H1 (cell line): ENCODE results near the gene OMG.

ENCODE experiments used
- EP300 ChIP-seq, 2 experiments: IDR thresholded peaks; 1 replicate in 1 of 2; 2 replicates in 1 of 2; pipeline ENCODE4 v1.6.1; 2011 to 2012; ENCODE audit warnings: low read depth in 2 of 2, low read length in 2 of 2, mild to moderate bottlenecking in 2 of 2, borderline replicate concordance in 1 of 2, inconsistent platforms in 1 of 2, moderate library complexity in 1 of 2
- GTF2F1 ChIP-seq: IDR thresholded peaks from 2 replicates; pipeline ENCODE4 v1.6.1; 2012; ENCODE audit warnings: low read depth, low read length, improper control_type of control experiment, borderline replicate concordance
- KDM1A ChIP-seq: fragments of 200-600, 300-600 bp; sonication (generic); IDR thresholded peaks from 2 replicates; pipeline ENCODE4 v1.7.1; 2016; ENCODE audit warnings: mild to moderate bottlenecking, low read length, borderline replicate concordance
- POLR2A ChIP-seq, 2 experiments: IDR thresholded peaks; 1 replicate in 1 of 2; 2 replicates in 1 of 2; pipeline ENCODE4 v1.6.1; 2011; ENCODE audit warnings: low read depth in 2 of 2, low read length in 2 of 2, mild to moderate bottlenecking in 2 of 2; ENCODE audit errors: control extremely low read depth in 1 of 2
- RAD21 ChIP-seq, 2 experiments: IDR thresholded peaks in 1 of 2; conservative IDR thresholded peaks in 1 of 2; 2 replicates each; pipeline ENCODE4 v1.6.1; 2011; ENCODE audit warnings: low read depth in 2 of 2, low read length in 2 of 2, improper control_type of control experiment in 1 of 2, inconsistent platforms in 1 of 2, mild to moderate bottlenecking in 1 of 2, moderate library complexity in 1 of 2
- TEAD4 ChIP-seq: IDR thresholded peaks from 2 replicates; pipeline ENCODE4 v1.6.1; 2012; ENCODE audit warnings: low read depth, low read length, inconsistent platforms, mixed read lengths
- ZNF274 ChIP-seq: IDR thresholded peaks from 2 replicates; pipeline ENCODE4 v1.7.0; 2012; ENCODE audit warnings: low read length, borderline replicate concordance; ENCODE audit errors: extremely low read depth
- TF ChIP-seq, protein P1 (sequence below), 3 experiments: IDR thresholded peaks; 1 replicate in 2 of 3; 2 replicates in 1 of 3; pipeline versions ENCODE4 v1.5.1 to v1.6.1; 2011; ENCODE audit warnings: low read length in 3 of 3, mild to moderate bottlenecking in 3 of 3, inconsistent platforms in 2 of 3, low read depth in 1 of 3, moderate library complexity in 1 of 3; ENCODE audit not compliant: insufficient read depth in 1 of 3; ENCODE audit errors: control extremely low read depth in 1 of 3
- TF ChIP-seq, protein P2 (sequence below): IDR thresholded peaks from 2 replicates; pipeline ENCODE4 v1.6.1; 2012; ENCODE audit warnings: inconsistent platforms

DNA sequence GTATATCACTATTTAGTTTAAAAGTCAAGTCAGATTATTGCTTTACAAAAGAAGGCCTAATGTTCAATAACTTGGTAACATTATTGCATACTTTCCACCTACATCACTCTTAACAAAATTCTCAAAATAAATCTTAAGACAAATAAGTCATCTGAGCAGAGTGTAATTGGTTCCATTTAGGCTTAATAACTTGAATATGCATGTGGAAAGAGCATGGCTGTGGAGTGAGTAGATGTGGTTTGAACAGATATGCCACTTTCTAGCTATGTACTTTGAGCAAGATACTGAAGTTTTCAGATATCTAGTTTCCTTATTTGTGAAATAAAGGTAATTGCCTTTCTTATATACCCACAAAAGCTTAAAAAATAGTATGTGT lies 31.1 kb upstream of the OMG start:
- TF ChIP-seq GTF2F1 (no peak), POLR2A (IDR thresholded peaks at IDR 0.05; ENCODE audit: control extremely low read depth in 1 of 2, low read depth in 2 of 2, low read length in 2 of 2) (no peak), TEAD4 (no peak), EP300 (IDR thresholded peaks at IDR 0.05; ENCODE audit: borderline replicate concordance in 1 of 2, low read depth in 2 of 2, low read length in 2 of 2) (no peak), RAD21 (IDR thresholded peaks at IDR 0.05 in 1 of 2, conservative IDR thresholded peaks at IDR 0.05 in 1 of 2; ENCODE audit: low read depth in 2 of 2, low read length in 2 of 2) (no peak), KDM1A (no peak), ZNF274 (no peak)
- TF ChIP-seq, protein P1, sequence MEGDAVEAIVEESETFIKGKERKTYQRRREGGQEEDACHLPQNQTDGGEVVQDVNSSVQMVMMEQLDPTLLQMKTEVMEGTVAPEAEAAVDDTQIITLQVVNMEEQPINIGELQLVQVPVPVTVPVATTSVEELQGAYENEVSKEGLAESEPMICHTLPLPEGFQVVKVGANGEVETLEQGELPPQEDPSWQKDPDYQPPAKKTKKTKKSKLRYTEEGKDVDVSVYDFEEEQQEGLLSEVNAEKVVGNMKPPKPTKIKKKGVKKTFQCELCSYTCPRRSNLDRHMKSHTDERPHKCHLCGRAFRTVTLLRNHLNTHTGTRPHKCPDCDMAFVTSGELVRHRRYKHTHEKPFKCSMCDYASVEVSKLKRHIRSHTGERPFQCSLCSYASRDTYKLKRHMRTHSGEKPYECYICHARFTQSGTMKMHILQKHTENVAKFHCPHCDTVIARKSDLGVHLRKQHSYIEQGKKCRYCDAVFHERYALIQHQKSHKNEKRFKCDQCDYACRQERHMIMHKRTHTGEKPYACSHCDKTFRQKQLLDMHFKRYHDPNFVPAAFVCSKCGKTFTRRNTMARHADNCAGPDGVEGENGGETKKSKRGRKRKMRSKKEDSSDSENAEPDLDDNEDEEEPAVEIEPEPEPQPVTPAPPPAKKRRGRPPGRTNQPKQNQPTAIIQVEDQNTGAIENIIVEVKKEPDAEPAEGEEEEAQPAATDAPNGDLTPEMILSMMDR (IDR thresholded peaks at IDR 0.05; ENCODE audit: control extremely low read depth in 1 of 3, insufficient read depth in 1 of 3, low read depth in 1 of 3, low read length in 3 of 3) = no peak
- TF ChIP-seq, protein P2, sequence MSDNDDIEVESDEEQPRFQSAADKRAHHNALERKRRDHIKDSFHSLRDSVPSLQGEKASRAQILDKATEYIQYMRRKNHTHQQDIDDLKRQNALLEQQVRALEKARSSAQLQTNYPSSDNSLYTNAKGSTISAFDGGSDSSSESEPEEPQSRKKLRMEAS = no peak
